HCT116 (cell line): ENCODE data around the gene LZTR1. TPM values are rescaled to one million over a fixed set of nuclear protein-coding genes. Genes with fewer than 3 reads are reported as not detected.

Experiments
- ATAC-seq: fragments of 200-7000 bp; cut with Tn5 transposase; 2 replicates; pipeline ENCODE4 v1.9.1; 2020; ENCODE audit warnings: mild to moderate bottlenecking, moderate library complexity
- BruUV-seq: library from RNA; stranded (reverse); fragments of 400-500 nt; replicated peaks from 2 replicates; lab custom pipeline; 2021; lab: Mats Ljungman, UMichigan
- CTCF ChIA-PET: fragments of 300-600 bp; sonication (Branson Sonifier 250); formaldehyde crosslinking; loops from one replicate; lab custom pipeline; 2021; ENCODE audit warnings: antibody characterized with exemption; lab: Charles Lee
- POLR2A ChIA-PET: fragments of 300-600, 350-600 bp; sonication (Branson Sonifier 250); formaldehyde crosslinking; loops from one replicate; lab custom pipeline; 2021; ENCODE audit warnings: antibody characterized with exemption; lab: Charles Lee
- RAD21 ChIA-PET, 2 experiments: fragments of 300-600 bp; sonication (Branson Sonifier 250); formaldehyde crosslinking; loops; one replicate each; lab custom pipeline; 2023; ENCODE audit warnings: low total read pairs in 2 of 2; ENCODE audit not compliant: uncharacterized antibody in 2 of 2, unreplicated experiment in 2 of 2, low non-redundant PET in 1 of 2; lab: Charles Lee
- DNase-seq: peaks from one replicate; pipeline ENCODE4 v3.0.0-alpha.2; 2010; ENCODE audit warnings: low read depth, low spot score
- H2AFZ ChIP-seq: fragments of 200-600 bp; shearing (Covaris generic), sonication (generic); 2 replicates; pipeline ENCODE4 v1.6.1; 2017; ENCODE audit warnings: low read depth, mixed run types, mixed read lengths, antibody characterized with exemption, low read length; ENCODE audit not compliant: poor library complexity, severe bottlenecking
- H3K27ac ChIP-seq: 2 replicates; pipeline ENCODE4 v1.5.1; 2012; ENCODE audit warnings: low read depth, low read length
- H3K27me3 ChIP-seq: fragments of 200-600 bp; sonication (generic); 2 replicates; pipeline ENCODE4 v1.6.1; 2016; ENCODE audit warnings: mixed run types, low read length, mixed read lengths; ENCODE audit not compliant: insufficient read depth
- H3K36me3 ChIP-seq, 2 experiments: fragments of 200-500 bp in 1 of 2; fragments of 200-600 bp in 1 of 2; sonication (Bioruptor generic) in 1 of 2; sonication (generic) in 1 of 2; 2 replicates each; pipeline versions ENCODE4 v1.5.1 to v1.6.1; 2014 to 2016; ENCODE audit warnings: low read length in 2 of 2, inconsistent platforms in 1 of 2, mixed read lengths in 1 of 2, mixed run types in 1 of 2; ENCODE audit not compliant: insufficient read depth in 2 of 2, control insufficient read depth in 1 of 2
- H3K4me1 ChIP-seq, 2 experiments: fragments of 200-600 bp in 1 of 2; sonication (generic) in 1 of 2; 2 replicates each; pipeline versions ENCODE4 v1.5.1 to v1.6.1; 2012 to 2017; ENCODE audit warnings: low read length in 2 of 2, inconsistent platforms in 1 of 2, mild to moderate bottlenecking in 1 of 2, mixed read lengths in 1 of 2, mixed run types in 1 of 2, moderate library complexity in 1 of 2; ENCODE audit not compliant: insufficient read depth in 2 of 2, control insufficient read depth in 1 of 2
- H3K4me2 ChIP-seq: fragments of 200-600 bp; sonication (generic); 2 replicates; pipeline ENCODE4 v1.6.1; 2017; ENCODE audit warnings: mixed run types, low read length, mixed read lengths
- H3K4me3 ChIP-seq, 2 experiments: fragments of 200-600 bp in 1 of 2; sonication (generic) in 1 of 2; replicated peaks in 1 of 2; 2 replicates each; pipeline ENCODE4 v1.5.1; 2011 to 2016; ENCODE audit warnings: low read length in 2 of 2, control low read depth in 1 of 2, low read depth in 1 of 2, mild to moderate bottlenecking in 1 of 2, mixed read lengths in 1 of 2, mixed run types in 1 of 2
- H3K79me2 ChIP-seq: fragments of 200-600 bp; sonication (generic); 2 replicates; pipeline ENCODE4 v1.6.1; 2017; ENCODE audit warnings: mild to moderate bottlenecking, mixed run types, low read length, moderate library complexity, mixed read lengths; ENCODE audit not compliant: insufficient read depth
- H3K9ac ChIP-seq: fragments of 200-600 bp; sonication (generic); 2 replicates; pipeline ENCODE4 v1.6.1; 2016; ENCODE audit warnings: low read length, mixed read lengths
- H3K9me2 ChIP-seq: fragments of 200-600 bp; sonication (generic), shearing (Covaris generic); 2 replicates; pipeline ENCODE4 v1.6.1; 2017; ENCODE audit warnings: mixed run types, mild to moderate bottlenecking, moderate library complexity; ENCODE audit not compliant: insufficient read depth
- H3K9me3 ChIP-seq, 2 experiments: fragments of 200-500 bp in 1 of 2; fragments of 200-600 bp in 1 of 2; sonication (Bioruptor generic) in 1 of 2; sonication (generic) in 1 of 2; 2 replicates each; pipeline ENCODE4 v1.6.1; 2014 to 2017; ENCODE audit warnings: low read length in 2 of 2, mixed read lengths in 2 of 2, inconsistent platforms in 1 of 2, low read depth in 1 of 2, mild to moderate bottlenecking in 1 of 2, mixed run types in 1 of 2, moderate library complexity in 1 of 2; ENCODE audit not compliant: control insufficient read depth in 1 of 2, insufficient read depth in 1 of 2
- H4K20me1 ChIP-seq: fragments of 200-600 bp; sonication (generic), shearing (Covaris generic); 2 replicates; pipeline ENCODE4 v1.6.1; 2017; ENCODE audit warnings: mixed run types, mild to moderate bottlenecking, moderate library complexity; ENCODE audit not compliant: insufficient read depth
- CEBPB ChIP-seq: IDR thresholded peaks from 2 replicates; pipeline ENCODE4 v1.6.1; 2012; ENCODE audit warnings: low read depth
- ELF1 ChIP-seq: IDR thresholded peaks from 2 replicates; pipeline ENCODE4 v1.6.1; 2012; ENCODE audit warnings: low read depth, borderline replicate concordance
- FOSL1 ChIP-seq: IDR thresholded peaks from 2 replicates; pipeline ENCODE4 v1.6.1; 2012; ENCODE audit warnings: low read depth
- POLR2AphosphoS5 ChIP-seq: IDR thresholded peaks from 2 replicates; pipeline ENCODE4 v1.6.1; 2011; ENCODE audit warnings: mild to moderate bottlenecking, low read depth, low read length, moderate library complexity
- SP1 ChIP-seq: IDR thresholded peaks from 2 replicates; pipeline ENCODE4 v1.6.1; 2012; ENCODE audit warnings: low read depth
- SRF ChIP-seq: IDR thresholded peaks from 2 replicates; pipeline ENCODE4 v1.6.1; 2012; ENCODE audit warnings: low read depth
- ZFX ChIP-seq: fragments of 450-650 bp; IDR thresholded peaks from 2 replicates; pipeline ENCODE4 v1.6.1; 2017
- ZNF274 ChIP-seq: fragments of 200-500 bp; sonication (Bioruptor generic); IDR thresholded peaks from 2 replicates; pipeline ENCODE4 v1.6.1; 2014; ENCODE audit warnings: mild to moderate bottlenecking, low read depth, low read length, inconsistent platforms
- intact Hi-C: fragments of 100-400 bp; cut with micrococcal nuclease; formaldehyde crosslinking; loops from 2 replicates; pipeline ENCODE4 v1.10.0; 2022
- total RNA-seq: library from RNA; stranded (reverse); gene quantifications from one replicate; pipeline ENCODE4 v1.2.1, GENCODE V29; 2021; ENCODE audit not compliant: unreplicated experiment
- TF ChIP-seq, protein P1 (sequence below), 3 experiments: fragments of 200-600 bp in 1 of 3; sonication (generic) in 1 of 3; IDR thresholded peaks in 2 of 3; conservative IDR thresholded peaks in 1 of 3; 2 replicates each; pipeline ENCODE4 v1.5.1; 2012 to 2017; ENCODE audit warnings: low read depth in 2 of 3, low read length in 2 of 3, antibody characterized with exemption in 1 of 3, borderline replicate concordance in 1 of 3, control low read depth in 1 of 3, mild to moderate bottlenecking in 1 of 3, mixed read lengths in 1 of 3, mixed run types in 1 of 3, moderate library complexity in 1 of 3; ENCODE audit not compliant: insufficient read depth in 1 of 3
- TF ChIP-seq, protein P2 (sequence below): IDR thresholded peaks from 2 replicates; pipeline ENCODE4 v1.6.1; 2011; ENCODE audit warnings: mild to moderate bottlenecking, low read length, moderate library complexity; ENCODE audit not compliant: insufficient replicate concordance; ENCODE audit errors: extremely low read depth

LZTR1 gene
- total RNA-seq, 1 experiment from 2014 or later = 56.5 TPM

DNA sequence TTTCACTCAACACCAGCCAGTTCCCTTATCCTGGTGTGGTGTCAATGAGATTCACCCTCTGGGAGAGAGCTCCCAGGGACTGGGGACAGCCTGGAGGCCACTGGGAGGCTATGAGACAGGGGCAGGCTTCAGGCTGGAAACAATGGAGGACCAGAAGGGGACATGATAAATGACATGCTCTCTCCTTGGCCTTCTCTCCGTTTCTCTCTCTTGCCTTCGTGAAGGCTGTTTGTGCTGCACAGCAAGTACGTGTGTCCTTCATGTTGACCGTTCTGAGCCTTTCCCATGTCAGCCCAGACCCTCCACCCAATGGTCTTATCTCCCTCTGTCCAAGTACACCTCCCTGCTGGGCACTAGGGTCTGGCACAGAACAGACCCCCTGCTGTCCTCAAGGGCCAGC, 1.6 kb upstream of the LZTR1 start:
- peaks cover 24% of the 10 kb centered on the region for H3K79me2 ChIP-seq
- peaks cover 4 to 10% of the 10 kb centered on the region in 2 experiments; a peak in 1 of 4 replicates for H3K9me3 ChIP-seq
- H3K4me3 ChIP-seq = no peak overlapping the region
- H3K9me2 ChIP-seq = no peaks in the 10 kb centered on the region
- H3K4me1 ChIP-seq = peaks cover 6 to 18% of the 10 kb centered on the region in 2 experiments; a peak in 2 of 4 replicates
- peak overlapping the region; percentile 99 for H3K4me2 ChIP-seq
- CTCF ChIA-PET = no interaction called here
- H2AFZ ChIP-seq = no peak overlapping the region
- no TSS peak for BruUV-seq
- ATAC-seq (no peak), DNase-seq (no peak)
- peaks cover 0 to 4% of the 10 kb centered on the region in 2 experiments; a peak in 1 of 4 replicates for H3K36me3 ChIP-seq
- H3K27ac ChIP-seq = peak overlapping the region; percentile 80; the same call in 1 of the 2 replicates
- intact Hi-C loops = loop anchor here (5.0 kb wide), 1 partner anchor 178 kb away; no protein-coding TSS in a partner anchor
- POLR2A ChIA-PET = no interaction called here
- RAD21 ChIA-PET = no interaction called here
- no peaks in the 10 kb centered on the region for H4K20me1 ChIP-seq
- no peaks in the 10 kb centered on the region for H3K27me3 ChIP-seq
- peak overlapping the region; percentile 93; the same call in 1 of the 2 replicates for H3K9ac ChIP-seq
- TF ChIP-seq SRF (no peak), CEBPB (no peak), POLR2AphosphoS5 (no peak), ZFX (no peak), SP1 (no peak), ZNF274 (no peak), FOSL1 (no peak), ELF1 (no peak)
- TF ChIP-seq, protein P1, sequence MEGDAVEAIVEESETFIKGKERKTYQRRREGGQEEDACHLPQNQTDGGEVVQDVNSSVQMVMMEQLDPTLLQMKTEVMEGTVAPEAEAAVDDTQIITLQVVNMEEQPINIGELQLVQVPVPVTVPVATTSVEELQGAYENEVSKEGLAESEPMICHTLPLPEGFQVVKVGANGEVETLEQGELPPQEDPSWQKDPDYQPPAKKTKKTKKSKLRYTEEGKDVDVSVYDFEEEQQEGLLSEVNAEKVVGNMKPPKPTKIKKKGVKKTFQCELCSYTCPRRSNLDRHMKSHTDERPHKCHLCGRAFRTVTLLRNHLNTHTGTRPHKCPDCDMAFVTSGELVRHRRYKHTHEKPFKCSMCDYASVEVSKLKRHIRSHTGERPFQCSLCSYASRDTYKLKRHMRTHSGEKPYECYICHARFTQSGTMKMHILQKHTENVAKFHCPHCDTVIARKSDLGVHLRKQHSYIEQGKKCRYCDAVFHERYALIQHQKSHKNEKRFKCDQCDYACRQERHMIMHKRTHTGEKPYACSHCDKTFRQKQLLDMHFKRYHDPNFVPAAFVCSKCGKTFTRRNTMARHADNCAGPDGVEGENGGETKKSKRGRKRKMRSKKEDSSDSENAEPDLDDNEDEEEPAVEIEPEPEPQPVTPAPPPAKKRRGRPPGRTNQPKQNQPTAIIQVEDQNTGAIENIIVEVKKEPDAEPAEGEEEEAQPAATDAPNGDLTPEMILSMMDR (IDR thresholded peaks at IDR 0.05 in 2 of 3, conservative IDR thresholded peaks at IDR 0.05 in 1 of 3; ENCODE audit: borderline replicate concordance in 1 of 3, insufficient read depth in 1 of 3, low read depth in 2 of 3, low read length in 2 of 3) = no peak
- TF ChIP-seq, protein P2, sequence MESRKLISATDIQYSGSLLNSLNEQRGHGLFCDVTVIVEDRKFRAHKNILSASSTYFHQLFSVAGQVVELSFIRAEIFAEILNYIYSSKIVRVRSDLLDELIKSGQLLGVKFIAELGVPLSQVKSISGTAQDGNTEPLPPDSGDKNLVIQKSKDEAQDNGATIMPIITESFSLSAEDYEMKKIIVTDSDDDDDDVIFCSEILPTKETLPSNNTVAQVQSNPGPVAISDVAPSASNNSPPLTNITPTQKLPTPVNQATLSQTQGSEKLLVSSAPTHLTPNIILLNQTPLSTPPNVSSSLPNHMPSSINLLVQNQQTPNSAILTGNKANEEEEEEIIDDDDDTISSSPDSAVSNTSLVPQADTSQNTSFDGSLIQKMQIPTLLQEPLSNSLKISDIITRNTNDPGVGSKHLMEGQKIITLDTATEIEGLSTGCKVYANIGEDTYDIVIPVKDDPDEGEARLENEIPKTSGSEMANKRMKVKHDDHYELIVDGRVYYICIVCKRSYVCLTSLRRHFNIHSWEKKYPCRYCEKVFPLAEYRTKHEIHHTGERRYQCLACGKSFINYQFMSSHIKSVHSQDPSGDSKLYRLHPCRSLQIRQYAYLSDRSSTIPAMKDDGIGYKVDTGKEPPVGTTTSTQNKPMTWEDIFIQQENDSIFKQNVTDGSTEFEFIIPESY = no peak
